PC-9 (cell line): ENCODE measurements around the gene RTN4R. TPM values are rescaled to one million over a fixed set of nuclear protein-coding genes. Genes with fewer than 3 reads are reported as not detected.
"Not testable (repeated sequence)": the region's sequence is repeated elsewhere in the genome, so short reads cannot be mapped to it uniquely, and the experiment has no call there.

Experiments used
- BruUV-seq: library from RNA; stranded (reverse); fragments of 400-500 nt; replicated peaks from 2 replicates; lab custom pipeline; 2021; lab: Mats Ljungman, UMichigan
- CTCF ChIA-PET: fragments of 300-600 bp; sonication (Branson Sonifier 250); formaldehyde crosslinking; loops from one replicate; lab custom pipeline; 2022; ENCODE audit warnings: antibody characterized with exemption; lab: Charles Lee
- POLR2A ChIA-PET: fragments of 300-600 bp; sonication (Branson Sonifier 250); formaldehyde crosslinking; loops from one replicate; lab custom pipeline; 2022; ENCODE audit warnings: antibody characterized with exemption; ENCODE audit not compliant: unreplicated experiment; lab: Charles Lee
- DNase-seq, 2 experiments: peaks; one replicate each; pipeline versions ENCODE4 v3.0.0 to v3.0.0-alpha.2; 2015 to 2022; ENCODE audit warnings: mixed read lengths in 1 of 2
- H2AFZ ChIP-seq: fragments of 200-600 bp; sonication (generic); 2 replicates; pipeline ENCODE4 v1.8.1; 2017; ENCODE audit warnings: antibody characterized with exemption
- H3F3A ChIP-seq: fragments of 200-600 bp; sonication (generic); 2 replicates; pipeline ENCODE4 v1.8.1; 2017; ENCODE audit warnings: antibody characterized with exemption, mild to moderate bottlenecking, low read depth; ENCODE audit not compliant: insufficient read depth
- H3K27ac ChIP-seq: fragments of 200-600 bp; sonication (generic); 2 replicates; pipeline ENCODE4 v1.6.1; 2016; ENCODE audit warnings: mixed run types
- H3K27me3 ChIP-seq: fragments of 200-600 bp; sonication (generic); 2 replicates; pipeline ENCODE4 v1.6.1; 2016; ENCODE audit warnings: low read depth, mixed run types; ENCODE audit not compliant: insufficient read depth
- H3K36me3 ChIP-seq: fragments of 200-600 bp; sonication (generic); 2 replicates; pipeline ENCODE4 v1.6.1; 2016; ENCODE audit warnings: low read depth, mixed run types
- H3K4me1 ChIP-seq: fragments of 200-600 bp; sonication (generic); replicated peaks from 2 replicates; pipeline ENCODE4 v1.6.1; 2016; ENCODE audit warnings: mixed run types; ENCODE audit not compliant: insufficient read depth
- H3K4me2 ChIP-seq: fragments of 200-600 bp; sonication (generic); 2 replicates; pipeline ENCODE4 v1.6.1; 2017; ENCODE audit warnings: mixed run types
- H3K4me3 ChIP-seq: fragments of 200-600 bp; sonication (generic); 2 replicates; pipeline ENCODE4 v1.6.1; 2016; ENCODE audit warnings: mixed run types
- H3K79me2 ChIP-seq: fragments of 200-600 bp; sonication (generic); 2 replicates; pipeline ENCODE4 v1.6.1; 2017; ENCODE audit warnings: low read depth, mixed run types
- H3K9me2 ChIP-seq: fragments of 200-600 bp; sonication (generic); 2 replicates; pipeline ENCODE4 v1.8.1; 2017; ENCODE audit warnings: mild to moderate bottlenecking; ENCODE audit not compliant: insufficient read depth
- H3K9me3 ChIP-seq: fragments of 200-600 bp; sonication (generic); 2 replicates; pipeline ENCODE4 v1.8.1; 2016; ENCODE audit warnings: low read depth; ENCODE audit not compliant: insufficient read depth
- H4K20me1 ChIP-seq: fragments of 200-600 bp; sonication (generic); 2 replicates; pipeline ENCODE4 v1.8.1; 2017; ENCODE audit not compliant: insufficient read depth
- EZH2 ChIP-seq: fragments of 200-600 bp; sonication (generic); IDR thresholded peaks from 2 replicates; pipeline ENCODE4 v1.8.0; 2017; ENCODE audit warnings: antibody characterized with exemption, low read depth
- intact Hi-C: fragments of 100-400 bp; cut with micrococcal nuclease; formaldehyde crosslinking; loops from one replicate; pipeline ENCODE4 v1.10.0; 2022; ENCODE audit not compliant: unreplicated experiment
- total RNA-seq: library from RNA; stranded (reverse); gene quantifications from 2 replicates; pipeline ENCODE4 v1.2.3, GENCODE V29; 2021
- TF ChIP-seq, protein P1 (sequence below): fragments of 200-600 bp; sonication (generic); conservative IDR thresholded peaks from 2 replicates; pipeline ENCODE4 v1.6.1; 2017; ENCODE audit warnings: mixed run types, antibody characterized with exemption, mild to moderate bottlenecking, moderate library complexity

The RTN4R gene
- total RNA-seq, 1 experiment from 2014 or later = 5.0 TPM

DNA sequence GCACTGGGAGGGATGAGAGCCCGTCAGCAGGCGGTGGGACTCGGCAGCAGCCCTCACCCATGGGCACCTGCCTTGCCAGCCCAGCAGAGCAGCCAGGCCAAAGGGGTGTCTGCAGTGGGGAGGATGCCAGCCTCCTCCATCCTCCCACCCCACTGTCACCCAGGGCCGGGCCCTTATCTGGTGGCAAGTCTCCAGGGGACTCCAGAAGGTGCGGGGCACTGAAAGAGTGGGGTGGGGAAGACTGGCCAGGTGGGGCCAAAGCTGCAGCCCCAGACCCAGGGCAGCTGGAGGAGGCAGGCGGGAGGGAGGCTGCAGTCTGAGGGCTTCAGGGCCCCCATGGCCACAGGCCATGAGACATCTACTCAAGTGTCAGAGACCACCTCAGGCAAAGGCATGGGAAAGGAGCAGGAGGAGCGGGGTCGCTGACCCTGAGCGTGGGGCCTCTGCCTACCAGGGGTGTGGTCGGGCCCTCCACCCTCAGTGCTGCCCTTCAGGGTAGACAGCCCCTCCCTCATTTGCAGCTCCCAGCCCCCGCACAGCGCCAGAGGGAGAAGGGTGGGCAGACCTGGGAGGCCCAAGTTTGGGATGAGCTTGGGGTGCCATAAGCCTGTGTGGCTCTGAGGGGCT lies 48.2 kb upstream of the RTN4R start:
- H3K79me2 ChIP-seq = peaks cover 2% of the 10 kb centered on the region; the same call in 1 of the 2 replicates
- H3K9me2 ChIP-seq = no peaks in the 10 kb centered on the region
- H3K4me1 ChIP-seq = peaks cover 3% of the 10 kb centered on the region; the same call in 1 of the 2 replicates
- ChIA-PET CTCF (no interaction called here), POLR2A (no interaction called here)
- H3K27ac ChIP-seq = no peak overlapping the region
- no peak overlapping the region for H2AFZ ChIP-seq
- H4K20me1 ChIP-seq = no peaks in the 10 kb centered on the region
- H3K4me3 ChIP-seq = no peak overlapping the region
- intact Hi-C loops = no loop called here
- H3K27me3 ChIP-seq = no peaks in the 10 kb centered on the region
- BruUV-seq = no TSS peak
- no peaks in the 10 kb centered on the region for H3K9me3 ChIP-seq
- no peaks in the 10 kb centered on the region for H3F3A ChIP-seq
- H3K36me3 ChIP-seq = no peaks in the 10 kb centered on the region
- DNase-seq = no peak
- no peak overlapping the region for H3K4me2 ChIP-seq
- TF ChIP-seq EZH2 = no peak
- TF ChIP-seq, protein P1, sequence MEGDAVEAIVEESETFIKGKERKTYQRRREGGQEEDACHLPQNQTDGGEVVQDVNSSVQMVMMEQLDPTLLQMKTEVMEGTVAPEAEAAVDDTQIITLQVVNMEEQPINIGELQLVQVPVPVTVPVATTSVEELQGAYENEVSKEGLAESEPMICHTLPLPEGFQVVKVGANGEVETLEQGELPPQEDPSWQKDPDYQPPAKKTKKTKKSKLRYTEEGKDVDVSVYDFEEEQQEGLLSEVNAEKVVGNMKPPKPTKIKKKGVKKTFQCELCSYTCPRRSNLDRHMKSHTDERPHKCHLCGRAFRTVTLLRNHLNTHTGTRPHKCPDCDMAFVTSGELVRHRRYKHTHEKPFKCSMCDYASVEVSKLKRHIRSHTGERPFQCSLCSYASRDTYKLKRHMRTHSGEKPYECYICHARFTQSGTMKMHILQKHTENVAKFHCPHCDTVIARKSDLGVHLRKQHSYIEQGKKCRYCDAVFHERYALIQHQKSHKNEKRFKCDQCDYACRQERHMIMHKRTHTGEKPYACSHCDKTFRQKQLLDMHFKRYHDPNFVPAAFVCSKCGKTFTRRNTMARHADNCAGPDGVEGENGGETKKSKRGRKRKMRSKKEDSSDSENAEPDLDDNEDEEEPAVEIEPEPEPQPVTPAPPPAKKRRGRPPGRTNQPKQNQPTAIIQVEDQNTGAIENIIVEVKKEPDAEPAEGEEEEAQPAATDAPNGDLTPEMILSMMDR = no peak

DNA sequence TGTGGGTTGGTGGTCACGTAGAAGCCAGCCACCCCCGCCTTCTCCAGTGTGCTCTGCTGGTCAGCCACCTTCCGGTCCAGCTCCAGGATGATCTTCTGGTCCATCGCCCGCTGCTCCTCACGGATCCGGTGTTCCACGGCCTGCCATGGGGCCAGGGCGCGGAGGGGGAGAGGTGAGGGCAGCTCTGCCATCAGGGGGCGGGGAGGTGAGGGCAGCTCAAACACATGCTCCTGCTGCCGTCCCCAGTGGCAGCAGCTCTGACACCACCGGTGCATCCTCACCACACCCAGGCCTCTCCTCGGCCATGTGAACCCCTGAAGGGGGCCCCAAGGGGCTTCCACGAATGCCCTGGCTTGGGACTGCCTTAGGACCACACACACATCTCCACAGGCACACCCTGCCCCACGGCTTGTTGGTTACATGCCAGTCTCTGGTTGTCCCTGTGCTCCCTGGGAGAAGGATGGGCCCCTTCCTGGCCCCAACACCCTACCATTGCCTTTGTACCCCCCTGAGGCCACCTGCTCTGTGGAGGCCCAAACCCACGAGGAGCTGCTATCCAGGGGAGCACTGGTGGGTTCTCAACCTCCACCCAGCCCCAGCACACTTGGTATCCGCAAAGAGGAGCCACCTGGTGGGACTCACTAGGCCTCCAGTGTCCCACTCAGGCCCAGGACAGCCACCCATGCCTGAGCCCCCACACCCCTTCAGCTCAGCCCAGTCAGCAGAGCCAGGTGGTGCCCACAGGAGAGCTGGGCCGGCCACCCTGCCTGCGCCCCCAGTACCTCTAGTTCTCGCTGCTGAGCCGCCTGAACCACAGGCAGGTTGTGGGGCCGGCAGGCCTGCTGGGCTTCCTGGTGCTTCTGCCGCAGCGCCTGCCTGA lies 47.5 kb upstream of the RTN4R start:
- no peak for DNase-seq
- Histone ChIP-seq H3K9me2 (no peaks in the 10 kb centered on the region), H3K4me2 (no peak overlapping the region), H3K36me3 (no peaks in the 10 kb centered on the region), H2AFZ (no peak overlapping the region), H3K79me2 (no peaks in the 10 kb centered on the region), H3K27ac (no peak overlapping the region), H3K27me3 (no peaks in the 10 kb centered on the region), H3F3A (no peaks in the 10 kb centered on the region), H3K9me3 (no peaks in the 10 kb centered on the region), H3K4me3 (no peak overlapping the region), H4K20me1 (no peaks in the 10 kb centered on the region), H3K4me1 (peaks cover 3% of the 10 kb centered on the region; the same call in 1 of the 2 replicates)
- TF ChIP-seq, protein P1 = no peak
- TF ChIP-seq EZH2 = no peak
- intact Hi-C loops = no loop called here
- CTCF ChIA-PET = no interaction called here
- POLR2A ChIA-PET = no interaction called here
- BruUV-seq = no TSS peak

DNA sequence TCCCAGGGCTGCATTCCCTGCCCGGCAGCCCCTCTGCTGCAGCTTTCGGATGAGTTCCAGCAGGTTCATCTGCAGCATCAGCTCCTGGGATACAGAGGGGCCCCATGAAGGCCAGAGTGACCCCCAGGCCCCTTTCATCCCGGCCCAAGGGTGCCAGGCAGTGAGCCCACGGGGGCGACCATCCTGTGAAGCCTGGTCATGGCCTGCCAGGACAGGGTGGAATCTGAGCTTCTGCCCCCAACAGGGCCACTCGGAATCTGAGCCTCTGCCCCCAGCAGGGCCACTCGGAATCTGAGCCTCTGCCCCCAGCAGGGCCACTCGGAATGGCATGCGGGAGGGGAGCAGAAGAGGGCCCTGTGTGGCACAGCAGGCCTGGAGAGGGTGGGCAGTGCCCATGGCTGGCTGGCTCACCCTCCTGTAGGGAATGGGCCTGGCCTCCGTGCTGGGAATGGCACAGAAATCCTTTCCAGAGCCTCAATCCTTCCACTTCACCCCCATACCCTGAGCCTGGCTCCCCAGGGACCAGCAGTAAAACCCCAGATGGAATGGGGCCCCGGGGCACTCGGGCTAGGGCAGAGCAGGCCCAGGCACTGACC lies 46.7 kb upstream of the RTN4R start:
- H3K27me3 ChIP-seq, H4K20me1 ChIP-seq, CTCF ChIA-PET, DNase-seq, H3F3A ChIP-seq, intact Hi-C loops, H3K36me3 ChIP-seq, H3K4me3 ChIP-seq, H3K79me2 ChIP-seq, H3K9me3 ChIP-seq, POLR2A ChIA-PET, H2AFZ ChIP-seq, BruUV-seq, H3K4me1 ChIP-seq, H3K27ac ChIP-seq, H3K9me2 ChIP-seq, H3K4me2 ChIP-seq: not testable (repeated sequence)

DNA sequence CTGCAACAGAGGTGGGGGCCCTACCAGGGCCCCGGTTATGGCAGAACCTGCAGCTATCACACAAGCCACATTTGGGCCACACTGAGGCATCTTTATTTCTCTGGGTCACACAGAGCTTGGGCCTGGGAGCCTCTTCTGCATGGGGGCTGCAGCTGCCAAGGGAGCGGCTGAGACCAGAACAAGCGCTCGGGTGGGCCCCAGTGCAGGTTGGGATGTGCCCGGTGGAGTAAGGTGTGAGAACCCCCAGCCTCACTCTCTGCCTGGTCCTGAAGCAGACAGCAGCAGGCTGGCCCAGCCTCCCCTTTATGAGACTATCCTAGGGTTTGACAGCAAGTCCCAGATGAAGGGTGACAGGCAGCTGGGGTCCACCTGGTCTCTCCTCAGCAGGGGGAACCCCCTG lies 46.1 kb upstream of the RTN4R start:
- H2AFZ ChIP-seq, H3K27ac ChIP-seq, BruUV-seq, H3K4me3 ChIP-seq, H3K9me3 ChIP-seq, H3K4me2 ChIP-seq, H4K20me1 ChIP-seq, H3K36me3 ChIP-seq, DNase-seq, H3F3A ChIP-seq, H3K4me1 ChIP-seq, CTCF ChIA-PET, H3K9me2 ChIP-seq, POLR2A ChIA-PET, intact Hi-C loops, H3K27me3 ChIP-seq, H3K79me2 ChIP-seq: not testable (repeated sequence)
